ENCODE measurements around the gene PCSK6.
"Not testable (repeated sequence)": the region's sequence is repeated elsewhere in the genome, so short reads cannot be mapped to it uniquely, and the experiment has no call there.

PCSK6 gene

DNA sequence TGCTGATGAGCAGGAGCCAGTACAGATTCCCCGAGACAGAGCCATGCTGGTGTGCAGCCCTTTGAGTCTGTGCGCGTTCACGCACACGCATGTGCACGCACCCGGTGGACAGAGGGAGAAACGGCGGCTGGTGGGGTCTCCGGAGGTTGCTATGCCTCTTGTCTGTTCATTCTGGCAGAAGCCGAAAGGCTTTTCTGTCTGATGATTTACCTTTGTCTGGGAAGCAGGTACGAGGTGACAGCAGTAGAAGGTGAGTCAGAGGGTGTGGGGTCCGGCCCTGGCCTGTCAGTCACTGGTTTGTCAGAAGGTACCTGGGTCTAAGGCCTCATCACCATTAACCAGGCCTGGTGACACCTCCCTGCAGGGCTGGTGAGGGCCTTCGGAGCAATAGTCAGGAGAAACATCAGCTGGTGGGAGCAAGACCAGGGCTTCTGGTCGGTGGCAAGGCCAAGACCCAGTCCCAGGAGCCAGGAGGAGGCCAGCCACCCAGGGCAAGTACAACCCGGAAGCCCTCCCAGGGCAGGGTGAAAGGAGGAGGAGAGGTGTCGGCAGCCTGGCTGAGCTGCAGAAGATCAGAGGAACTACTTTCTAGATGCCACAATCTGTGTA lies 7.5 kb downstream of the PCSK6 start:
- DNase-seq: no peak

DNA sequence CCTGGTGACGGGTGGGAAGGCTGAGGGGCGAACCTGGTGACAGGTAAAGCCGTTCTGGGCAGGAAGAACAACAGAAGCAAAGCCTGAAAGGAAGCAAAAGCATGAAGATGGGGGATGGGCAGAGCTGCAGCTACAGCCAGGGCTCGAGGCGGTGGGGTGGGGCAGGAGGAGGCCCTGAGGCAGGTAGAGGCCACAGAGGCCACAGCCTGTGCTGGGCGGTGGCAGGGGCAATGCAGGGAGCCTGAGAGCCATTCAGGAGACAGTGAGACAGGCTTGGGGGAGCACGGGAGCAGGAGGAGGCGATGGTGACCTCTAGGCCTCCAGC lies 8.2 kb downstream of the PCSK6 start:
- no peak for DNase-seq

DNA sequence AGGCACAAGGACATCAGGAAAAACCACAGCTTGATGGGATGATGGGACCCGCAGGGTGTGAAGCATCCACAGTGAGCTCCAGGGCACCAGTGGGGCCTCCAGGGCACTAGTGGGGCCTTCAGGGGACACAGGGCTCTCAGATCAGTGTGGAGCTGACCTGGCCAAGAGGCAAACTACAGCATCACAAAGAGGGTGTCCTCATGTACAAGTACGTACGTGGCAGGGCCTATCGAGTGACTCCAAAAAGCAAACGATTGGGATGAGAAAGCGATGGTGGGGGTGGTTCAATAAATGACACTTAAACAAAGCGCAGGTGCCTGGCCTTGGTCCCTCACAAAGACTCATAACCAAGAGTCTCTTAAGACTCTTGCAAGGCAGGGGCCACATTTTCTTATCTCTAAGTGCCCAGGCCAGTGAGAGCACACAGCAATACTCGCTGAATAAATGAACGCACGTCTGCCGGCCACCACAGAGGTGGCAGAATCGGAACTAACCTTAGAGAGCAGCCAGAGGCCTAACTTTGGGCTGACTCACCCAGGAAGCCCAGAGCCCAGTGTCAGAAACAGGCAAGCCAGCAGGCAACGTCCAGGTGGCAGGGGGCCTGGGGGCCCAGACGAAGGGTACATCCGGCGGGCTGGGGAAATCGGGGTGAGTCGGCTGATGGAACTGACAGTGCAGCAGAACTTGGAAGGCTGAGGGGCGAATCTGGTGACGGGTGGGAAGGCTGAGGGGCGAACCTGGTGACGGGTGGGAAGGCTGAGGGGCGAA lies 8.7 kb downstream of the PCSK6 start:
- no peak for DNase-seq

GRCh38 chr15:101479851-101480612 lies 9.5 kb downstream of the PCSK6 start:
- no peak for DNase-seq

GRCh38 chr15:101479342-101479845 lies 10.1 kb downstream of the PCSK6 start:
- DNase-seq: no peak

DNA sequence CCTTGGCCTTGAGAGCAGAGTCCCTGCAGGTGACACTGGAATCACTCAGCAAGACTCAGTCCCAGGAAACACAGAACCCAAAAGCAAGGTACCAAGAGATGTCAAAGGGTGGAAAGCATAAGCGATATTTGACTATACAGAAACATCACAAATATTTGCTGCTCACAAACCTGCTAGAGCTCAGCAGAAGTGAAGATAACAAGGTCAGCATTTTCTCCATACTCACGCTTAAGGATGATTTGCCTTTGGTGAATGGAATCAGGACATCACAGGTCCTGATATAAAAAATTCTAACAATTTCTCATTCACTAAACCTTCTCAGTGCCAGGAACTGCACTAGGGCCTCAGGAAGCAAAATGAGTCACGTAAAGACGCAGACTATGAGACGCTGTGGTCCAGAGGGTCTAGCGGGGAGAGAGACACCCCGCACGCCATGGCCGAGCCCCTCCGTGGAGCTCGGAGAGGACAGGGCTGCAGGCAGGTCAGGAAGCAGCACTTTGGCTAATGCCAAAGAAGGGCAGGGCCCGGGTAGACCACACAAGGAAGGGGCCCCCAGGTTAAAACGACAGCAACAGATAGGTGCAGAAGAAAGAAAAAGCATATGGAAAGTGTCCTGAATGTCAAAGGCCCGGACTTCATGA lies 10.7 kb downstream of the PCSK6 start:
- DNase-seq: no peak

- DNase-seq: no peak
Observed at GRCh38 chr15:101477851-101478362, 11.6 kb downstream of the PCSK6 start.

DNA sequence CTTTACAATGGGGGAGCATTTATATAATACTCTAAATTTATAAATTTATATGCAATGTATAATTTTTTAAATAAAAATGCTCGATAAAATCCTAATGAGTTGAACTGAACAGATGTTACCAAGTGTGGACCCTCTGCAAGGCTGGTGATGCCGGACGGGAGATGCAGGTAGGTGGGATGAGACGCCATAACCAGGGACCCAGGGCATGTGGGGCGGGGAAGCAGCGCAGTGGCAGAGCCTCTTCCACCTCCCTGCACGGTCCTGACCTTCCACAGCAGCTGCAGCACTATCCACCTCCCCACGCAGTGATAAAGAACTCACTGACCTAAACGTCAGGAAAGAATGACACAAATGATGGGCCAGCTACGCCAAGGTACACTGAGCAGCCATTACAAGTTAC lies 12.8 kb downstream of the PCSK6 start:
- DNase-seq: no peak

DNA sequence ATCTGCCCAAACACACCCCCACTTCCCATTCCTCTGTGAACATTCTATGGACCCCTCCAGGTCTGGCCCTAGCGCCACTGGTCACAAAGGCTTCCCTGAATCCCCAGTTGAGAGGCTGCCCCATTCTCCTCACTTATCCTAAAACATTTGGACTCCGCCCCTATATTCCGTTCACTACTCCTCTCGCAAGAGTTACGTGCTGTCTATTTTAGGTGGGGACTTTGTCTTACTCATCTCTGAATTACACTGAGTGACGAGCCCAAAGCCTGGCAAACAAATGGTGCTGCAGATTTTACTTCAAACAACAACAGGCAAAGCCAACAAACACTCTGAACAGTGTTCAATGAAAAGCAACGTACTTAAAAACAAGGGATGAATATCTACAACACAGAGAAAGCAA lies 14.5 kb downstream of the PCSK6 start:
- DNase-seq: no peak

DNA sequence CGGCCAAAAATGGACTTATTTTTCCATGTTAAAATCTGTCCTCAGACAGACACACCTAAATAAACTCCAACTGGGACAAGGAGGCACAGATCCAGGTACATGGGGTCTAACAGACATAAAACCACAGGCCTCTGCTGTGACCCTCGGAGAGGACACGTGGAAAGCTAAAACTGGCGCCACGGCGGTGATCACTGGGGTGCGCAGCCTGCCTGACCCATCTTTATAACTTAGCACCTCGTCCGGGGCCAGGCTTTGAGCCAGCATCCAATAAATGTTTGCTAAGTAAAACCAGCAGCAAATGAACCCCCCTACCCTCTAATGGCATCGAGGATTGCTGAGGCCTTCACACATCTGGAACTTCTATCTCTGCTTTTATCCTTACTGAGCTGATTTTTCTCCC lies 15.3 kb downstream of the PCSK6 start:
- no peak for DNase-seq

DNA sequence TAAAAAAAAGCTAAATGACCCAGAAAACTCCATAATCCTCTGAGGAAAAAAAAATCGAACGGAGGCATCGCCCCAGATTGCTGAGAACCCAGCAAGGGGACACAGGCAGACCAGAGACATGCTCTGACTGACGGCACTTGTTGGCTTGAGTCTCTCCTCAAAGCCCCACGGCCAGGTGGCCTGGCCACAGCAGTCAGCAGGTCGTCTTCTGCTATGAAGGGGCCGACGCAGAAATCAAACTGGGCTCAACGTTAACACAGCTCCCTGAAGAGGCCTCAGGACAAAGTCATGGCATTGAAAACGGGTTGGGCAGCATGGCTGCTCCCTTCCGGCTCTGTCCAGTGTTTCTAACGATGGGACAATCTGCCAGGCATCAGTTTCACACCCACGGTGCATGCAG lies 17.5 kb downstream of the PCSK6 start:
- DNase-seq: no peak

GRCh38 chr15:101470548-101471239 lies 18.8 kb downstream of the PCSK6 start:
- no peak for DNase-seq

GRCh38 chr15:101469520-101470288 lies 19.8 kb downstream of the PCSK6 start:
- no peak for DNase-seq

DNA sequence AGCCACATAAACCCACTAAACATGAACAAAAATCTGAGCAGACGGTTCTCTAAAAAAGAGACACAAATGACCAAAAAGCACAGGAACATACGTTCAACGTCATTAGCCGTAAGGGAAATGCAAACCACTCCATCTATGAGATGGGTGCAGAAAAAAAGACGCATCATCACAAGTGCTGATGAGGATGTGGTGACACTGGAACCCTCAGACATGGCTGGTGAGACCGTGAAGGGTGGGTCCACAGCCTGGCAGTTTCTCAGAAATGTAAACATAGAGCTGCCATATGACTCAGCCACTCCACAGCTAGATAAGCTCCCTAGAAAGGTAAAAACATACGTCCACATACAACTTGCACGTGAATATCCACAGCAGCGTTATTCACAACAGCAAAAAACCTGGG lies 23.3 kb downstream of the PCSK6 start:
- no peak for DNase-seq

GRCh38 chr15:101464999-101465669 lies 24.4 kb downstream of the PCSK6 start:
- DNase-seq: no peak

DNA sequence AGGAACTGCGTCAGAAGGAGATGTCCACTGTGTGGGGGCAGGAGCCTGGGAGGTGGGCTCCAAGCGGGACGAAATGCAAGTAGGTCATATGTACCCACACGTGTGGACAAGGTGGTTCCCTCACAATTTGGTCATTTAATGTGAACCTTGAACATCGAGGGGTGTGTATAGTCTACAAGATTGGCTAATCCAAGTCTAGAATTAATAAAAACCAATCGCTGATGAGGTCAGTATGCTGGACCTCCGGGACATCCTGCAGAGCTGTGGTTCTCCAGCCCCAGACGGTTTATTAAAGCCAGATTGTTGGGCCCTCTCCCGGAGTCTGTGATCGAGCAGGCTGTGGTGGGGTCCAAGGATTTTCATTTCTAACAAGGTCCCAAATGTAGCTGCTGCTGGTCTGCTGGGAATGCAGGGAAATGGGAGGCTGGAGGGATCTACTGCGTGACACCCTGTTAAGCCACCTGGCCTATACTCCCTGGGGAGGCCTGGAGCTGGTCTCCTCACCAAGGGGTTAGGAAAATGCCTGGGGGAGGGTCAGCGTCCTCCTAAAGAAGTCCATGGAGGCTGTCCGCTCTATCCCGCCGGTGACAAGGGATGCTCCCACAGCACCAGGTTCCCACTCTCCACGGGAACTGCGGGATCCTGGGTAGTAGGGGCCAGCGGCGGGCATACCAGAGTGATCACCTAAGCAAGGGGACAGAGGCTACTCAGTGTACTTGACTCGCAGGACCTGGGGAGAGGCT lies 25.1 kb downstream of the PCSK6 start:
- no peak for DNase-seq

DNA sequence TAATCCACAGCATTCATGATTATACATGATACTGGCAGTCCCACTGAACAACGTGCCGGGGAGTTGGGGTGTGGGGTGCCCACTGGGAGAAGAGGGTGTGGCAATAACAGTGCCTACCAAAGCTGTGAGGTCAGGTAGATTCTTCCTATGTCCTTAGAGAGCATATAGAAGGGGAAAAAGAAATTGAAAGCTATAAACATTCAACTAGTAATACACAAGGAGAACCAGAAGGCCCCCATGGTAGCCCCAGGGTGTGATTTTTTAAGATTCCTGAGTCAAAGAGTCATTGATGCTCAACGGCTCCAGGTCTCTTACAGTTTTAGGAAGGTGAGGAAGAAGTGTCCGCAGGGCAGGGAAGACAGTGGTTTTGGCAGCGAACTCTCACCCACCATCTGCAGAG lies 25.8 kb downstream of the PCSK6 start:
- not testable (repeated sequence) for DNase-seq

GRCh38 chr15:101463270-101463669 lies 26.2 kb downstream of the PCSK6 start:
- no peak for DNase-seq

GRCh38 chr15:101461097-101461496 lies 28.4 kb downstream of the PCSK6 start:
- no peak for DNase-seq

GRCh38 chr15:101459579-101460300 lies 29.8 kb downstream of the PCSK6 start:
- no peak for DNase-seq
